ENCODE measurements around the gene TYW1B.
"Not testable (repeated sequence)": the region's sequence is repeated elsewhere in the genome, so short reads cannot be mapped to it uniquely, and the experiment has no call there.

- TF ChIP-seq EZH2 (IDR thresholded peaks at IDR 0.05; ENCODE audit: insufficient read depth, low read length); CTCF (IDR thresholded peaks at IDR 0.05; ENCODE audit: insufficient read depth, low read depth, low read length): not testable (repeated sequence)
Measured at GRCh38 chr7:72700548-72700947, 127.5 kb downstream of the TYW1B start.

Measured in astrocyte (in vitro differentiated cells and primary cell).